Ectodermal cell (in vitro differentiated cells): ENCODE data around the gene DGLUCY.

Experiments
- H3K27ac ChIP-seq: 2 replicates; pipeline ENCODE4 v1.7.0; 2013; ENCODE audit warnings: mild to moderate bottlenecking, low read depth, low read length; ENCODE audit not compliant: insufficient read depth, poor library complexity, severe bottlenecking
- H3K27me3 ChIP-seq: 2 replicates; pipeline ENCODE4 v1.7.0; 2013; ENCODE audit warnings: mild to moderate bottlenecking, low read length; ENCODE audit not compliant: insufficient read depth, control insufficient read depth, poor library complexity, severe bottlenecking
- H3K36me3 ChIP-seq: one replicate; pipeline ENCODE4 v1.7.0; 2013; ENCODE audit warnings: low read length; ENCODE audit not compliant: control insufficient read depth, insufficient read depth
- H3K4me1 ChIP-seq: one replicate; pipeline ENCODE4 v1.7.0; 2013; ENCODE audit warnings: low read length; ENCODE audit not compliant: control insufficient read depth, insufficient read depth
- H3K4me3 ChIP-seq: 2 replicates; pipeline ENCODE4 v1.7.0; 2013; ENCODE audit warnings: low read depth, low read length, control low read depth; ENCODE audit not compliant: insufficient read depth
- H3K9me3 ChIP-seq: 2 replicates; pipeline ENCODE4 v1.7.0; 2013; ENCODE audit warnings: mild to moderate bottlenecking, low read length, moderate library complexity; ENCODE audit not compliant: control insufficient read depth
- WGBS, 2 experiments: methylation state at CpG; one replicate each; pipeline ENCODE4 v1.1.7; 2013; ENCODE audit warnings: missing lambda C conversion rate in 2 of 2; 5-methylcytosine and 5-hydroxymethylcytosine counted together

Gene DGLUCY

DNA sequence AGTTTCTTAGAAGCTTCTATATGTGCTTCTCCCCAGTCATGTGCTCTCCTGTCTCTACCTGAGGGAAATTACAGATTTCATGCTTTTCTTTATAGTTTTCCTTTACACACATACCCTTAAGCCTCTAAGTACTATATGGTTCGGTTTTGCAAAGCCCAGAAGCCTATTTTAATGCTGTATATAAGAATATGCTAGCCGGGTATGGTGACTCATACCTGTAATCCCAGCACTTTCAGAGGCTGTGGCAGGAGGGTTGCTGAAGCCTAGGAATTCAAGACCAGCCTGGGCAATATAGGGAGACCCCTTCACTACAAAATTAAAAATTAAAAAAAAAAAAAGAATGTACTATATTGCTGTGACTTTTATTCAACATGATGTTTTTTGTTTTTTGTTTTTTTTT is 15.4 kb downstream of the DGLUCY start:
- Histone ChIP-seq H3K36me3 (no peaks in the 10 kb centered on the region), H3K4me1 (no peaks in the 10 kb centered on the region), H3K27me3 (no peaks in the 10 kb centered on the region), H3K27ac (no peak overlapping the region), H3K9me3 (no peaks in the 10 kb centered on the region), H3K4me3 (no peak overlapping the region)
- 94 to 100% methylated on average over 2 of the region's 2 CpGs for WGBS, 2 experiments

DNA sequence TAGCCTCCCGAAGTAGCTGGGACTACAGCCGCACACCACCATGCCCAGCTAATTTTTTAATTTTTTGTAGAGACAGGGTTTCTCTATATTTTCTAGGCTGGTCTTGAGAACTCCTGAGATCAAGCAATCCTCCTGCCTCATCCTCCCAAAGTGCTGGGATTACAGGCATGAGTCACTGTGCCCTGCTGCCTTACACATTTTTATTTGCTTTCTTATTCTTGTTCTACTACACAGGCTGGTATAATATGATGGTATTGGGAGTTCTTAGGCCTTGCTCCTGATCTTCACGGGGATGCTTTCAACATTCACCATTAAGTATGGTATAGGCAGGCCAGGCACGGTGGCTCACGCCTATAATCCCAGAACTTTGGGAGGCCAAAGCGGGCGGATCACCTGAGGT is 21.2 kb downstream of the DGLUCY start:
- Histone ChIP-seq H3K9me3 (no peaks in the 10 kb centered on the region), H3K36me3 (no peaks in the 10 kb centered on the region), H3K4me1 (no peaks in the 10 kb centered on the region), H3K4me3 (no peak overlapping the region), H3K27ac (no peak overlapping the region), H3K27me3 (no peaks in the 10 kb centered on the region)
- WGBS, 2 experiments, result 84 to 91% methylated on average over 7 of the region's 7 CpGs

DNA sequence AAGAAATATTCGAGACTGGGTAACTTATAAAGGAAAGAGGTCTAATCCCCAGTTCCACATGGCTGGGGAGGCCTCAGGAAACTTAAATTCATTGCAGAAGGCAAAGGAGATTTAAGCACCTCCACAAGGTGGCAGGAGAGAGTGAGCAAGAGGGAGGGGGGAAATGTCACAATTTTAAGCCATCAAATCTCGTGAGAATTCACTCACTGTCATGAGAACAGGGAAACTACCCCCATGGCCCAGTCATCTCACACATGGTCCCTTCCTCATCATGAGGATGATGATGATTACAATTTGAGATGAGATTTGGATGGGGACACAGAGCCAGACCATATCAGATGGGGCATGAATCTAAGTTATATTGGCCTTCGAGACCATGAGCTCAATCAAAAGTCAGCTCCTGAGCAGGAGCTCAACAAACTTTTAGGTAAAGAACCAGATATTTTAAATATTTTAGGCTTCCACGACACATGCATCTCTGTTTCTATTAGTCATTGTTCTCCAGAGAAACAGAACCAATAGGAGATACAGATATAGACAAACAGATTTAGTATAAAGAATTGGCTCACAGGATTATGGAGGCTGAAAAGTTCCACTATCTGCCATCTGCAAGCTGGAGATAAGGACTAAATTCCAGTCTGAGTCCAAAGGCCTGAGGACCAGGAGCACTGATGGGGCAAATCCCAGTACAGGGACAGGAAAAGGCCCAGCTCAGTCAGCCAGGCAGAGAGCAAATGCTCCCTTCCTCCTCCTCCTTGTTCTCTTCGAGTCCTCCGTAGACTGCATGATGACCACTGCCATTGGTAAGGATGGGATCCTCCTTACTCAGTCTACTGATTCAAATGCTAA is 24.9 kb downstream of the DGLUCY start:
- no peaks in the 10 kb centered on the region for H3K36me3 ChIP-seq
- no peaks in the 10 kb centered on the region for H3K9me3 ChIP-seq
- H3K4me3 ChIP-seq, result no peak overlapping the region
- H3K4me1 ChIP-seq, result no peaks in the 10 kb centered on the region
- 92 to 93% methylated on average over 4 to 6 of the region's 6 CpGs for WGBS, 2 experiments
- no peak overlapping the region for H3K27ac ChIP-seq
- no peaks in the 10 kb centered on the region for H3K27me3 ChIP-seq

DNA sequence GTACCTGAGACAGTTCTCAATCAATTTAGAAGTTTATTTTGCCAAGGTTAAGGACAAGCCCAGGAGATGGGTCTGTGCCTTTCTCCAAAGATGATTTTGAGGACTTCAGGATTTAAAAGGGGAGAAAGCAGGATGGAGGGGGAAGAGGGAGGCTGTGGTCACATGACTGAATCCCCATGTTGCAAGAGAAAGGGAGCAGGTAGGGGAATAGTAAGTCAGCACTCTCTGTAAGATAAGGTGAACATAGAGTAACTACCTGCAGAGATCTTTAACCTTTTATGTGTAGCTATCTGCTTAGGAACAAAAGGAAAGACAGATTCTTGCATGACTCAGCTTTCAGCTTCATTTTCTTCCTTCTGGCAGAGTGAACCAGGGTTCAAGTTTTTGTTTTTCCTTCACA is 25.9 kb downstream of the DGLUCY start:
- Histone ChIP-seq H3K4me3 (no peak overlapping the region), H3K27ac (no peak overlapping the region), H3K9me3 (no peaks in the 10 kb centered on the region), H3K27me3 (no peaks in the 10 kb centered on the region), H3K4me1 (no peaks in the 10 kb centered on the region), H3K36me3 (no peaks in the 10 kb centered on the region)

DNA sequence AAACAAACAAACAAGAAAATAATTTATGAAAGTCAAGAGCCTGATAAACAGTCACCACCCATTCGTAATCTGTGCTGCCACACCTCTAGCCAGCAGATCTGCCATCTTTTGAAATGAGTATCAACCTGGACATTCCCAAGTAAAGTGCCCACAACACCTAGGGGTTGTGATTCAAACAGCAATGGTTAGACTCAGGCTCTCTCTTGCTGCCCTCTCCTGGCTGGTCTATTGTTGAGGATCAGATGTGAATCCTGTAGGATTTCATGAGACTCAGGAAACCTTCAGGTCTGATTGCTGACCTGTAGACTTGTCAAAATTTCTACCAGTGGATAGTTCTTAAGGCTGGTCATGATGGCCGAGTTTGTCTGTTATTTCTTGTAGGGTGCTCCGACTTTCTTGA is 26.8 kb downstream of the DGLUCY start:
- H3K9me3 ChIP-seq, result no peaks in the 10 kb centered on the region
- H3K4me1 ChIP-seq, result no peaks in the 10 kb centered on the region
- no peaks in the 10 kb centered on the region for H3K27me3 ChIP-seq
- 79 to 82% methylated on average over 3 of the region's 3 CpGs for WGBS, 2 experiments
- no peaks in the 10 kb centered on the region for H3K36me3 ChIP-seq
- H3K27ac ChIP-seq, result no peak overlapping the region
- H3K4me3 ChIP-seq, result no peak overlapping the region

DNA sequence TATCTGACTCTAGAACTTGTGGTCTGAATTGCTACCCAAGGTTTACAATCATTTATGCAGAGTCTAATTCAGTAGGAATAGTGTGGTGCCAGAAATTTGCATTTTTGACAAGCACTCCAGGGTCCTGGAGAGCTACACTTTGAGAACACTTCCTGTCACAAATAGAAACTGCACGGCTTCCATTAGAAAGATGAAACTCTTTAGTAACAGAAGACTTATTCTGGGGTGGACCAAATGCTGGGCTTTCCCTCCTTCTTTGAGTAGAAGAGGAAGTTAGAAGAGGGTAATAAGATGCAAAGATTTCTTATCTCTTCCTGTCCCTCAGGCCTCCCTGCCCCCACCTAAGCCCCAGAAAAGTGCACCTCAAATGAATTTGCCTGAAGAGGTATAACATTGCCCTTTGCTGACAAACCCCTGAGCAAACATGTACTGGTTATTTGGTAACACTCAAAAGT is 28.4 kb downstream of the DGLUCY start:
- no peaks in the 10 kb centered on the region for H3K27me3 ChIP-seq
- H3K27ac ChIP-seq, result no peak overlapping the region
- H3K4me3 ChIP-seq, result no peak overlapping the region
- no peaks in the 10 kb centered on the region for H3K36me3 ChIP-seq
- 85 to 100% methylated on average over 1 of the region's 1 CpG for WGBS, 2 experiments
- no peaks in the 10 kb centered on the region for H3K9me3 ChIP-seq
- no peaks in the 10 kb centered on the region for H3K4me1 ChIP-seq

DNA sequence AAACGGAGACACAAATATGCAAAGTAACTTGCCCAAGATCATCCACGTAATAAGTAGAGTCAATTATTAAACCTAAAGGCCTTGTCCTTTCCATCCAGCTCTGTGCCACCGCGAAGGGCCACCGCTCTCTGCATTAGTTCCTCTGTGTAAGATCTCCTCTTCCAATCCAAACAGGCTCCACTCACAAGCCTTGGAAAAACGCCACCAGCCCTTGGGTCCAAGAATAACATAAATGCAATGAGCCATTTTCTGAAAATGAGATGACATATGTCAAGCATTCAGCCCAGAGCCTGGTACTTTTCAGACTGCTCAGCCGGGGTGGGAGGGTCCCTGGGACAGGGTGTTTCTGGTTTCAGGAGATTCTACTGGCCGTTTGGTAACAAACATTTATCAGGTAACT is 30.0 kb downstream of the DGLUCY start:
- no peaks in the 10 kb centered on the region for H3K9me3 ChIP-seq
- 90 to 95% methylated on average over 8 of the region's 8 CpGs for WGBS, 2 experiments
- H3K27ac ChIP-seq, result no peak overlapping the region

DNA sequence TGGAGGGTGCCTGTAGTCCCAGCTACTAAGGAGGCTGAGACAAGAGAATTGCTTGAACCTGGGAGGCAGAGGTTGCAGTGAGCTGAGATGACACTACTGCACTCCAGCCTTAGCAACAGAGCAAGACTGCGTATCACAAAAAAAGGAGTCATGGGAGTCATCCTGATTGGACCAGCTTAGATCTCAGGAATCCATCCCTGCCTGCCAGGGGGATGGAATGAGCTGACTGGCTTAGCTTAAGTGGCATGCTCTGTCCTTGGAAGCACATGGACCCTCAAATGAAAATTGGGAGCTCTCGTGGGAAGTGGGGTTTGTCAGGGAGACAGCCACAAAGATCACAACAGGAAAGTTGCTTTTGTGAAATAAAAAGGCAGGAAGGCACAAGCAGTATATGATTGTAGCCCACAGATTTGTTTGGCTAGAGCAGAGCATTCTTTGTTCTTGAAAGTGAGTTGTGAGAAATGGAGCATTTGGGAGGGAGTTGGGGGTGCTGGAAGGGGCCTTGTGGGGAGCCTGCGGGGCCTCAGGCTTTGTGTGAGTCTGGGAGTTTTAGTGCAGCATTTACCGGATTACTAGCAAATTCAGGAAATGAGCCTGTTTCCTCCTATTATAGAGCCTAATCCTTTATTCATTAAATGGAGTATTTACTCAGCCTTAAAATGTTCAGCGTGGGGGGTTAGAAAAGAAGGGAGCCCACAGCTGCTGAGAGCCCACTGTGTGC is 30.7 kb downstream of the DGLUCY start:
- Histone ChIP-seq H3K4me3 (no peak overlapping the region), H3K27ac (no peak overlapping the region), H3K9me3 (no peaks in the 10 kb centered on the region), H3K4me1 (no peaks in the 10 kb centered on the region), H3K27me3 (no peaks in the 10 kb centered on the region), H3K36me3 (no peaks in the 10 kb centered on the region)
- WGBS, 2 experiments, result 92 to 93% methylated on average over 5 of the region's 5 CpGs

More for the DNA sequence above, 30.0 kb downstream of the DGLUCY start:
- Histone ChIP-seq H3K27me3 (no peaks in the 10 kb centered on the region), H3K36me3 (no peaks in the 10 kb centered on the region), H3K4me1 (no peaks in the 10 kb centered on the region), H3K4me3 (no peak overlapping the region)

DNA sequence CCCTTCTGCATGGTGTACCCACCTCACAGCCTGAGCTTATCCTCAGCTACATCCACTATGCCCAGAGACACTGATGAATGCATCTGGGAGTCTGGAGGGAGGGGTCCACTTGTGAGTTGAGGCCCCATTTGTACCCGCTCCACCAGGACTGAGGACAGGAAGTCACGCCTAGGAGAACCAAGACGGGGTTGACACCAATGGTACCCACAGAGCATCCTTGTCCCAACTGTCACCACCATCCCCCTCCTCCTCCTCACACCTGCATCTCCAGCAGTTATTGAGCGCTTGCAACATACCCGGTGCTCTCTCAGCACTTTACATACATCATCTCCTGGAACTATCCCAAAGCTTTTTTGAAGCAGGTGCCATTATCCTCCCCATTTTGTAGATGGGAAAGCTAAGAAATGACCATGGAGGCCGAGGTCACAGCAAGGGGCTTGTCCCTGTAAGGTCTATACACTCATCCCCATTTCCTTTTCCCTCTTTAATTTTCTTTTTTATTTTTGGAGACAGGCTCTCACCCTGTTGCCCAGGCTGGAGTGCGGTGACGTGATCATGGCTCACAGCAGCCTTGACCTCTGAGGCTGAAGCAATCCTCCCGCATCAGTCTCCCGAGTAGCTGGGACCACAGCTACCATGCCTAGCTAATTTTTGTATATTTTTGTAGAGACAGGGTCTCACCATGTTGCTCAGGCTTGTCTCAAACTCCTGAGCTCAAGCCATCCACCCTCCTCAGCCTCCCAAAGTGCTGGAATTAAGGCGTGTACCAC is 31.7 kb downstream of the DGLUCY start:
- no peak overlapping the region for H3K4me3 ChIP-seq
- H3K27me3 ChIP-seq, result no peaks in the 10 kb centered on the region
- WGBS, 2 experiments, result 95% methylated on average over 11 of the region's 11 CpGs
- H3K9me3 ChIP-seq, result no peaks in the 10 kb centered on the region
- no peak overlapping the region for H3K27ac ChIP-seq
- H3K36me3 ChIP-seq, result no peaks in the 10 kb centered on the region
- H3K4me1 ChIP-seq, result no peaks in the 10 kb centered on the region

DNA sequence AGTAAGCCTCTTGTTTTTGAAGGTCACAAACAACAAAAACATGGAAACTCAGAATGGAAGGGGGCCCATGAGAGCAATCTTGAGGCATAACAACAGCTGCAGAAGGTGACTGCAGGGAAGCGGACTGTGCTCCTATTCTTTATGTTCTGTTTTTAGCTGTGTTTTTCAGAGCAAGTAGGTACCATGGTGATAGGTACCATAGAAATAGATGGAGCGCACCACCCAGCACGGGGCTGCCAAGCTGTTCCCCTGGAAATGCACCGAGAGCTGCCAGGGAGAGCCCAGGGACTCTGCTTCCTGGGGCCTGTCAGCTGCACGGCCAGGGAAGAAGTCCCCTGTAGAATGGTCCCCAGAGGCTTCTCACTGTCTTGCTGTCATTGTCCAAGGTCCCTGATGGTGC is 32.8 kb downstream of the DGLUCY start:
- H3K4me1 ChIP-seq, result no peaks in the 10 kb centered on the region
- no peak overlapping the region for H3K27ac ChIP-seq
- no peak overlapping the region for H3K4me3 ChIP-seq
- no peaks in the 10 kb centered on the region for H3K36me3 ChIP-seq
- WGBS, 2 experiments, result 93 to 96% methylated on average over 5 of the region's 5 CpGs
- no peaks in the 10 kb centered on the region for H3K9me3 ChIP-seq
- H3K27me3 ChIP-seq, result no peaks in the 10 kb centered on the region
